Stimulated activated naive B cell treated with anti-CD40 and anti-IgM and Interleukin-4, amounts not matched to agents 10 μg/mL and 1 μg/mL and 100 μg/mL, for 72 hours (primary cell): ENCODE data around the gene CA12.

Source experiments
- ATAC-seq, 2 donors: fragments of 150-1000 bp; cut with Tn5 transposase; replicated peaks; 2 replicates each; pipeline ENCODE4 v1.10.0; 2021; ENCODE audit warnings: moderate library complexity in 1 of 2
- DNase-seq: peaks from one replicate; pipeline ENCODE4 v3.0.0; 2021
- H3K27ac Mint-ChIP-seq: one replicate; pipeline ENCODE4 v1.8.0; 2022; ENCODE audit warnings: mild to moderate bottlenecking, mixed read lengths
- H3K27me3 Mint-ChIP-seq, 2 donors: one replicate each; pipeline ENCODE4 v1.8.0; 2022; ENCODE audit warnings: mixed read lengths in 2 of 2
- H3K36me3 Mint-ChIP-seq, 2 donors: one replicate each; pipeline ENCODE4 v1.8.0; 2022; ENCODE audit warnings: mixed read lengths in 2 of 2, mild to moderate bottlenecking in 1 of 2
- H3K4me1 Mint-ChIP-seq, 2 donors: one replicate each; pipeline ENCODE4 v1.8.0; 2022; ENCODE audit warnings: mixed read lengths in 2 of 2, mild to moderate bottlenecking in 1 of 2
- H3K4me3 Mint-ChIP-seq, 2 donors: one replicate each; pipeline ENCODE4 v1.8.0; 2022; ENCODE audit warnings: mild to moderate bottlenecking in 2 of 2, mixed read lengths in 2 of 2, moderate library complexity in 1 of 2
- H3K9me3 Mint-ChIP-seq, 2 donors: one replicate each; pipeline ENCODE4 v1.8.0; 2022; ENCODE audit warnings: mixed read lengths in 2 of 2, mild to moderate bottlenecking in 1 of 2

The CA12 gene

GRCh38 chr15:63391669-63392360 is 10.2 kb upstream of the CA12 start:
- H3K27me3 Mint-ChIP-seq, result peaks cover 24 to 43% of the 10 kb centered on the region in 2 donors
- H3K4me3 Mint-ChIP-seq, result no peak overlapping the region
- no peak overlapping the region for H3K27ac Mint-ChIP-seq
- ATAC-seq (no peak), DNase-seq (no peak)
- peaks cover 4 to 14% of the 10 kb centered on the region in 2 donors for H3K4me1 Mint-ChIP-seq
- H3K36me3 Mint-ChIP-seq, result no peaks in the 10 kb centered on the region
- no peaks in the 10 kb centered on the region for H3K9me3 Mint-ChIP-seq

GRCh38 chr15:63390689-63391088 is 9.0 kb upstream of the CA12 start:
- ATAC-seq, result no peak
- Mint-ChIP-seq H3K9me3 (peaks cover 2 to 3% of the 10 kb centered on the region in 2 donors), H3K4me1 (peaks cover 4 to 12% of the 10 kb centered on the region in 2 donors), H3K27me3 (peaks cover 23 to 45% of the 10 kb centered on the region in 2 donors), H3K36me3 (no peaks in the 10 kb centered on the region), H3K27ac (no peak overlapping the region), H3K4me3 (no peak overlapping the region)
- no peak for DNase-seq

GRCh38 chr15:63389902-63390670 is 8.4 kb upstream of the CA12 start:
- Mint-ChIP-seq H3K36me3 (no peaks in the 10 kb centered on the region), H3K4me1 (peaks cover 1 to 9% of the 10 kb centered on the region in 2 donors), H3K9me3 (peaks cover 2 to 7% of the 10 kb centered on the region in 2 donors), H3K27me3 (peaks cover 21 to 45% of the 10 kb centered on the region in 2 donors), H3K4me3 (no peak overlapping the region), H3K27ac (no peak overlapping the region)
- DNase-seq (no peak), ATAC-seq (no peak)

- H3K4me1 Mint-ChIP-seq, result peaks cover 1 to 9% of the 10 kb centered on the region in 2 donors
- no peak overlapping the region for H3K27ac Mint-ChIP-seq
- no peak overlapping the region for H3K4me3 Mint-ChIP-seq
- H3K9me3 Mint-ChIP-seq, result peaks cover 2 to 7% of the 10 kb centered on the region in 2 donors
- ATAC-seq (no peak), DNase-seq (no peak)
- peaks cover 31 to 55% of the 10 kb centered on the region in 2 donors for H3K27me3 Mint-ChIP-seq
- H3K36me3 Mint-ChIP-seq, result no peaks in the 10 kb centered on the region
Measured at GRCh38 chr15:63388511-63388910, 6.9 kb upstream of the CA12 start.

- peaks cover 35 to 59% of the 10 kb centered on the region in 2 donors for H3K27me3 Mint-ChIP-seq
- peaks cover 1 to 9% of the 10 kb centered on the region in 2 donors for H3K4me1 Mint-ChIP-seq
- no peak for ATAC-seq
- no peak overlapping the region for H3K27ac Mint-ChIP-seq
- peaks cover 2 to 7% of the 10 kb centered on the region in 2 donors for H3K9me3 Mint-ChIP-seq
- DNase-seq, result no peak
- H3K4me3 Mint-ChIP-seq, result no peak overlapping the region
- no peaks in the 10 kb centered on the region for H3K36me3 Mint-ChIP-seq
Measured at GRCh38 chr15:63387748-63388493, 6.3 kb upstream of the CA12 start.

GRCh38 chr15:63385911-63386531 is 4.4 kb upstream of the CA12 start:
- Mint-ChIP-seq H3K9me3 (peaks cover 2 to 7% of the 10 kb centered on the region in 2 donors), H3K27me3 (peaks cover 46 to 61% of the 10 kb centered on the region in 2 donors), H3K4me1 (peaks cover 6 to 12% of the 10 kb centered on the region in 2 donors), H3K27ac (no peak overlapping the region), H3K4me3 (no peak overlapping the region), H3K36me3 (no peaks in the 10 kb centered on the region)
- DNase-seq, result no peak
- no peak for ATAC-seq

GRCh38 chr15:63384906-63385305 is 3.3 kb upstream of the CA12 start:
- peaks cover 2 to 7% of the 10 kb centered on the region in 2 donors for H3K9me3 Mint-ChIP-seq
- ATAC-seq, result no peak
- H3K36me3 Mint-ChIP-seq, result no peaks in the 10 kb centered on the region
- no peak for DNase-seq
- H3K27ac Mint-ChIP-seq, result no peak overlapping the region
- H3K4me3 Mint-ChIP-seq, result no peak overlapping the region
- H3K4me1 Mint-ChIP-seq, result peaks cover 10 to 20% of the 10 kb centered on the region in 2 donors
- H3K27me3 Mint-ChIP-seq, result peaks cover 56 to 72% of the 10 kb centered on the region in 2 donors

- Mint-ChIP-seq H3K4me3 (no peak overlapping the region), H3K36me3 (no peaks in the 10 kb centered on the region), H3K27me3 (peaks cover 65 to 75% of the 10 kb centered on the region in 2 donors), H3K9me3 (peaks cover 2 to 7% of the 10 kb centered on the region in 2 donors), H3K27ac (no peak overlapping the region), H3K4me1 (peaks cover 11 to 22% of the 10 kb centered on the region in 2 donors)
- ATAC-seq (no peak), DNase-seq (no peak)
Measured at GRCh38 chr15:63382966-63383710, 1.5 kb upstream of the CA12 start.

GRCh38 chr15:63380808-63381282 is 801 bp downstream of the CA12 start:
- Mint-ChIP-seq H3K36me3 (no peaks in the 10 kb centered on the region), H3K27ac (no peak overlapping the region)

GRCh38 chr15:63380151-63380807 is 1.4 kb downstream of the CA12 start:
- ATAC-seq, result no peak
- H3K36me3 Mint-ChIP-seq, result no peaks in the 10 kb centered on the region
- H3K27me3 Mint-ChIP-seq, result peaks cover 64 to 78% of the 10 kb centered on the region in 2 donors
- no peak overlapping the region for H3K4me3 Mint-ChIP-seq
- no peaks in the 10 kb centered on the region for H3K9me3 Mint-ChIP-seq
- H3K4me1 Mint-ChIP-seq, result peaks cover 11 to 24% of the 10 kb centered on the region in 2 donors
- no peak overlapping the region for H3K27ac Mint-ChIP-seq
- no peak for DNase-seq

More at GRCh38 chr15:63380808-63381282, 801 bp downstream of the CA12 start:
- H3K9me3 Mint-ChIP-seq, result peaks cover 2 to 5% of the 10 kb centered on the region in 2 donors
- H3K4me1 Mint-ChIP-seq, result peaks cover 11 to 22% of the 10 kb centered on the region in 2 donors
- no peak for ATAC-seq
- no peak for DNase-seq
- peaks cover 66 to 83% of the 10 kb centered on the region in 2 donors for H3K27me3 Mint-ChIP-seq
- no peak overlapping the region for H3K4me3 Mint-ChIP-seq

GRCh38 chr15:63379492-63380150 is 2.0 kb downstream of the CA12 start:
- no peaks in the 10 kb centered on the region for H3K9me3 Mint-ChIP-seq
- no peaks in the 10 kb centered on the region for H3K36me3 Mint-ChIP-seq
- H3K4me1 Mint-ChIP-seq, result peaks cover 16 to 30% of the 10 kb centered on the region in 2 donors
- no peak overlapping the region for H3K4me3 Mint-ChIP-seq
- ATAC-seq, result no peak
- peaks cover 57 to 71% of the 10 kb centered on the region in 2 donors for H3K27me3 Mint-ChIP-seq
- DNase-seq, result no peak
- no peak overlapping the region for H3K27ac Mint-ChIP-seq

- DNase-seq (no peak), ATAC-seq (no peak)
- Mint-ChIP-seq H3K4me3 (no peak overlapping the region), H3K36me3 (no peaks in the 10 kb centered on the region), H3K27me3 (peaks cover 51 to 64% of the 10 kb centered on the region in 2 donors), H3K4me1 (peaks cover 21 to 36% of the 10 kb centered on the region in 2 donors), H3K27ac (no peak overlapping the region), H3K9me3 (no peaks in the 10 kb centered on the region)
Measured at GRCh38 chr15:63378946-63379345, 2.7 kb downstream of the CA12 start.
